Psoas muscle (tissue), 8 donors: ENCODE data around the gene HES3. TPM values are rescaled to one million over a fixed set of nuclear protein-coding genes. Genes with fewer than 3 reads are reported as not detected.

Experiments used
- ATAC-seq, 4 donors: fragments of 200-7000 bp; cut with Tn5 transposase; one replicate each; pipeline ENCODE4 v1.9.1; 2020; ENCODE audit warnings: moderate library complexity in 3 of 4, mild to moderate bottlenecking in 2 of 4
- DNase-seq, 2 donors: peaks; one replicate each; pipeline ENCODE4 v3.0.0-alpha.2; 2020
- H3K27ac ChIP-seq: fragments of 200-600 bp; one replicate; pipeline ENCODE4 v1.8.0; 2022
- H3K27me3 ChIP-seq, 3 donors: fragments of 200-600 bp in 1 of 3; one replicate each; pipeline versions ENCODE4 v1.6.1 to v1.8.0; 2013 to 2022; ENCODE audit warnings: low read length in 2 of 3, mild to moderate bottlenecking in 2 of 3, moderate library complexity in 1 of 3; ENCODE audit not compliant: insufficient read depth in 3 of 3
- H3K36me3 ChIP-seq, 2 donors: fragments of 200-600 bp in 1 of 2; one replicate each; pipeline versions ENCODE4 v1.6.1 to v1.8.0; 2013 to 2022; ENCODE audit warnings: low read depth in 1 of 2, mild to moderate bottlenecking in 1 of 2, moderate library complexity in 1 of 2; ENCODE audit not compliant: insufficient read depth in 1 of 2
- H3K4me1 ChIP-seq: fragments of 200-600 bp; one replicate; pipeline ENCODE4 v1.8.0; 2022
- H3K4me3 ChIP-seq: fragments of 200-600 bp; one replicate; pipeline ENCODE4 v1.8.0; 2022; ENCODE audit warnings: mild to moderate bottlenecking
- H3K9me3 ChIP-seq: fragments of 200-600 bp; one replicate; pipeline ENCODE4 v1.8.0; 2022
- WGBS, 3 donors: extraction: QIAGEN DNeasy Blood & Tissue Kit; methylation state at CpG; one replicate each; pipeline versions ENCODE4 v1.1.6 to v1.1.7; 2013; 5-methylcytosine and 5-hydroxymethylcytosine counted together
- intact Hi-C, 2 donors: fragments of 100-400 bp; cut with DNase I; formaldehyde crosslinking; loops; one replicate each; pipeline versions ENCODE4 v1.11.0 to v1.14.2; 2022
- polyA plus RNA-seq, 3 donors: library from polyadenylated mRNA; stranded (reverse); fragments of 200-250 nt; gene quantifications; one replicate each; pipeline ENCODE4 v1.2.3, GENCODE V29; 2013
- total RNA-seq, 4 donors: library from RNA; stranded (reverse); fragmentation: NEBNext Ultra II Directional in 2 of 4; extraction: Animal tissue kit (Norgen Biotek cat#: 25700) in 2 of 4; gene quantifications; one replicate each; pipeline versions ENCODE4 v1.2.1 to v1.2.4, GENCODE V29; 2021 to 2023
- TF ChIP-seq, protein P1 (sequence below): fragments of 200-600 bp; IDR thresholded peaks from one replicate; pipeline ENCODE4 v1.8.0; 2022; ENCODE audit warnings: antibody characterized with exemption
- donor health status: healthy with polysubstance abuse.
- donor health status: DM: no; HTN: no; CAD: no; lungs with moderate emphysema.
- donor health status: Bipolar disorder and iron deficiency.
- donor health status: healthy.
- donor health status: DM: yes; HTN: yes; CAD: no.
- donor health status: DM: no; HTN: no; CAD: no.
- donor health status: DM: no; HTN: no; CAD: no.
- donor health status: DM: yes; HTN: yes; CAD: no.

HES3 gene
- total and polyA plus RNA-seq, 7 donors, result not detected

GRCh38 chr1:6282577-6283270 lies 38.7 kb downstream of the HES3 start:
- H3K27ac ChIP-seq, result no peak overlapping the region
- ATAC-seq, result no peak
- no peaks in the 10 kb centered on the region for H3K27me3 ChIP-seq
- no peak overlapping the region for H3K4me3 ChIP-seq
- DNase-seq, result no peak
- no peaks in the 10 kb centered on the region for H3K4me1 ChIP-seq
- TF ChIP-seq, protein P1, sequence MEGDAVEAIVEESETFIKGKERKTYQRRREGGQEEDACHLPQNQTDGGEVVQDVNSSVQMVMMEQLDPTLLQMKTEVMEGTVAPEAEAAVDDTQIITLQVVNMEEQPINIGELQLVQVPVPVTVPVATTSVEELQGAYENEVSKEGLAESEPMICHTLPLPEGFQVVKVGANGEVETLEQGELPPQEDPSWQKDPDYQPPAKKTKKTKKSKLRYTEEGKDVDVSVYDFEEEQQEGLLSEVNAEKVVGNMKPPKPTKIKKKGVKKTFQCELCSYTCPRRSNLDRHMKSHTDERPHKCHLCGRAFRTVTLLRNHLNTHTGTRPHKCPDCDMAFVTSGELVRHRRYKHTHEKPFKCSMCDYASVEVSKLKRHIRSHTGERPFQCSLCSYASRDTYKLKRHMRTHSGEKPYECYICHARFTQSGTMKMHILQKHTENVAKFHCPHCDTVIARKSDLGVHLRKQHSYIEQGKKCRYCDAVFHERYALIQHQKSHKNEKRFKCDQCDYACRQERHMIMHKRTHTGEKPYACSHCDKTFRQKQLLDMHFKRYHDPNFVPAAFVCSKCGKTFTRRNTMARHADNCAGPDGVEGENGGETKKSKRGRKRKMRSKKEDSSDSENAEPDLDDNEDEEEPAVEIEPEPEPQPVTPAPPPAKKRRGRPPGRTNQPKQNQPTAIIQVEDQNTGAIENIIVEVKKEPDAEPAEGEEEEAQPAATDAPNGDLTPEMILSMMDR, result no peak
- no peaks in the 10 kb centered on the region for H3K36me3 ChIP-seq
- no peaks in the 10 kb centered on the region for H3K9me3 ChIP-seq
- intact Hi-C loops, result no loop called here
- WGBS, 3 donors, result 93 to 96% (median 95%) methylated on average over 17 of the region's 17 CpGs

DNA sequence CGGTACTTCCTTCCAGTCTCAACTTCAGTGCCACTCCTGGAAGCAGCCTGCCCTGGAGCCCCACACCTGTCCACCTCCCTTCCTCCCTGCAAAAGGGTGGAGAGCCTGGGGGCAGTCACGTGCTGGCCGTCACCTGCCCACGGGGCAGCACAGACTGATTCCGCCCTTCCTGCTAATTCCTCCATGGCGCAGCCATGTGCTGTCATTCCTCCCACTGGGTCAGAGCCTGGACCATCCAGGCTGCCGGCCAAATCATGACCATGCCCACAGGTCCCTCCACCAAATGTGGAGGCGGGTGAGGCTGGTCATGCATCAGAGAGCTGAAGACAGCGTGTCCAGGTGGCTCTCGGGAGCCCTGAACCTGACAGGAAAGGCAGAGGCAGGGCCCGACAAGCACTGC lies 41.4 kb downstream of the HES3 start:
- Histone ChIP-seq H3K4me3 (no peak overlapping the region), H3K36me3 (no peaks in the 10 kb centered on the region), H3K27me3 (no peaks in the 10 kb centered on the region), H3K9me3 (no peaks in the 10 kb centered on the region), H3K4me1 (no peaks in the 10 kb centered on the region), H3K27ac (no peak overlapping the region)
- intact Hi-C loops, result no loop called here
- 94 to 96% (median 94%) methylated on average over 11 of the region's 11 CpGs for WGBS, 3 donors
- TF ChIP-seq, protein P1, result no peak
- DNase-seq, result no peak
- no peak for ATAC-seq

- H3K36me3 ChIP-seq, result no peaks in the 10 kb centered on the region
- no peaks in the 10 kb centered on the region for H3K27me3 ChIP-seq
- no peaks in the 10 kb centered on the region for H3K4me1 ChIP-seq
- no peak overlapping the region for H3K27ac ChIP-seq
- DNase-seq (no peak), ATAC-seq (no peak)
- 98 to 99% (median 99%) methylated on average over 8 of the region's 8 CpGs for WGBS, 3 donors
- TF ChIP-seq, protein P1, result no peak
- no peak overlapping the region for H3K4me3 ChIP-seq
- intact Hi-C loops, result no loop called here
- H3K9me3 ChIP-seq, result no peaks in the 10 kb centered on the region
These were observed 42.3 kb downstream of the HES3 start for GRCh38 chr1:6286266-6286665.

DNA sequence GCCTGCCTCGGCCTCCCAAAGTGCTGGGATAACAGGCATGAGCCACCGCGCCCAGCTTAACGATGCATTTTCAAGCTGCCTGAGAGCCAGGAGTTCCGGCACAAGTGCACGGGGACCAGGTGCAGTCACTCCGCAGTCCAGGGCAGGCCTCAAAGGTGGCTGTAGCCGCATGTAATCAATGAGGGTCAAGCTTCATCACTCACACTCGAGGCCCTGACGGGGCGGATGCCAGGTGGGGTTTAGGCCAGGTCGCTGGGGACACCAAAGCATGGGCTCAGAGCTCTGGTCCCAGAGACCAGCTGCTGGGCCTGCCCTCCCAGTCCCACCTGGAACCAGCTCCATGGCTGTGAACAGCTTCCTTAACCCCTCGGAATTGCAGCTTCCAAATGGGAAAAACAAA lies 43.0 kb downstream of the HES3 start:
- no peak overlapping the region for H3K27ac ChIP-seq
- ATAC-seq (no peak), DNase-seq (no peak)
- H3K9me3 ChIP-seq, result no peaks in the 10 kb centered on the region
- TF ChIP-seq, protein P1, result no peak
- intact Hi-C loops, result no loop called here
- H3K36me3 ChIP-seq, result no peaks in the 10 kb centered on the region
- H3K27me3 ChIP-seq, result no peaks in the 10 kb centered on the region
- H3K4me1 ChIP-seq, result no peaks in the 10 kb centered on the region
- H3K4me3 ChIP-seq, result no peak overlapping the region
- 61 to 75% (median 75%) methylated on average over 13 of the region's 13 CpGs for WGBS, 3 donors

- WGBS, 3 donors, result 63 to 77% (median 69%) methylated on average over 10 of the region's 10 CpGs
- Histone ChIP-seq H3K9me3 (no peaks in the 10 kb centered on the region), H3K27me3 (no peaks in the 10 kb centered on the region), H3K27ac (no peak overlapping the region), H3K36me3 (no peaks in the 10 kb centered on the region), H3K4me1 (no peaks in the 10 kb centered on the region), H3K4me3 (no peak overlapping the region)
- DNase-seq (no peak), ATAC-seq (no peak)
- TF ChIP-seq, protein P1, result no peak
- intact Hi-C loops, result no loop called here
These were observed 43.5 kb downstream of the HES3 start for GRCh38 chr1:6287431-6287886.
